Astrocyte (in vitro differentiated cells and primary cell): ENCODE results near the gene ACTL8.

ENCODE experiments used
- EZH2 ChIP-seq: IDR thresholded peaks from 2 replicates; pipeline ENCODE4 v1.6.1; 2012; ENCODE audit warnings: mild to moderate bottlenecking, low read length, inconsistent platforms; ENCODE audit not compliant: insufficient read depth
- TF ChIP-seq, protein P1 (sequence below): IDR thresholded peaks from 2 replicates; pipeline ENCODE4 v1.5.1; 2011; ENCODE audit warnings: low read depth, mild to moderate bottlenecking, inconsistent platforms, low read length, moderate library complexity; ENCODE audit not compliant: insufficient read depth

DNA sequence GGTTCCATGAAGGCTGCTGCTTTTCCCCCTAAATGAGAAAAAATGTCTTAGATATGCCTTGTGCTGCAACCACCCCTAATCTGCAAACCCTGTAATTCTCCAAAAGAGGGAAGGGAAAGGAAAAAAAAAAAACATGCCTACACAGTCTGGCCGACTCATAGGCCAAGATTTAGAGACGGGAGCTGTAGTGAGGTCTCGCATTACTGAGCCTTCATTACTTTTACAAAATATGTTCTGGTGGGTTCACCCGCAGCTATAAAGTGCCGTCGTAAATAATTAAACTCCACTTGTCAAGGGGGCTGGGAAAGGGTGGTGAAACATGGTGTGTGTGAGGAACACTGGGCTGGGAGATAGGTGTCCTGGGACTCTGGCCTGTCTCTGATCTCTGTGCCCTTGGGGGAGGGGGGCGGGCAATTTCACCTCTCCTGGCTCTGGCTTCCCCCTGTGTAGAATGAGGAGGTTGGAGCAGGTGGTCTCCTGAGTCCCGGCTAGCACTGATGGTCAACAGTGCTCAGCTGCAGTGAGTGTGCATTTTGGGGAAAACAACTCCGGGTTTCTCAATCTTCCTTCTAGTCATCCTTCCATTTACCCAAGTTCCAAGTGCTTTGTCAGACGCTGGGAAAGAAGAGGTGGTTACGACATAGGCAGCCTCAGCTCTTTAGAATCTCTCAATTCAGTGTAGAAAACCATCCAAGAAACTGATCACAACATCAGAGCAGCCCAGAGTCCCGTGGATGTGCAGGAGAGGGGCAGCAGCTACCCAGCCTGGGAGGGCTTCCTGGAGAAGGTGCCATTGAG, 82.3 kb downstream of the ACTL8 start:
- TF ChIP-seq, protein P1, sequence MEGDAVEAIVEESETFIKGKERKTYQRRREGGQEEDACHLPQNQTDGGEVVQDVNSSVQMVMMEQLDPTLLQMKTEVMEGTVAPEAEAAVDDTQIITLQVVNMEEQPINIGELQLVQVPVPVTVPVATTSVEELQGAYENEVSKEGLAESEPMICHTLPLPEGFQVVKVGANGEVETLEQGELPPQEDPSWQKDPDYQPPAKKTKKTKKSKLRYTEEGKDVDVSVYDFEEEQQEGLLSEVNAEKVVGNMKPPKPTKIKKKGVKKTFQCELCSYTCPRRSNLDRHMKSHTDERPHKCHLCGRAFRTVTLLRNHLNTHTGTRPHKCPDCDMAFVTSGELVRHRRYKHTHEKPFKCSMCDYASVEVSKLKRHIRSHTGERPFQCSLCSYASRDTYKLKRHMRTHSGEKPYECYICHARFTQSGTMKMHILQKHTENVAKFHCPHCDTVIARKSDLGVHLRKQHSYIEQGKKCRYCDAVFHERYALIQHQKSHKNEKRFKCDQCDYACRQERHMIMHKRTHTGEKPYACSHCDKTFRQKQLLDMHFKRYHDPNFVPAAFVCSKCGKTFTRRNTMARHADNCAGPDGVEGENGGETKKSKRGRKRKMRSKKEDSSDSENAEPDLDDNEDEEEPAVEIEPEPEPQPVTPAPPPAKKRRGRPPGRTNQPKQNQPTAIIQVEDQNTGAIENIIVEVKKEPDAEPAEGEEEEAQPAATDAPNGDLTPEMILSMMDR: no peak
- TF ChIP-seq EZH2: no peak
